ENCODE results near the gene GARNL3.

Gene GARNL3

GRCh38 chr9:127388856-127389238 is 124.3 kb downstream of the GARNL3 start:
- peak; percentile 27 for DNase-seq

- no peak for DNase-seq
These were observed 125.0 kb downstream of the GARNL3 start for GRCh38 chr9:127389381-127390247.

DNA sequence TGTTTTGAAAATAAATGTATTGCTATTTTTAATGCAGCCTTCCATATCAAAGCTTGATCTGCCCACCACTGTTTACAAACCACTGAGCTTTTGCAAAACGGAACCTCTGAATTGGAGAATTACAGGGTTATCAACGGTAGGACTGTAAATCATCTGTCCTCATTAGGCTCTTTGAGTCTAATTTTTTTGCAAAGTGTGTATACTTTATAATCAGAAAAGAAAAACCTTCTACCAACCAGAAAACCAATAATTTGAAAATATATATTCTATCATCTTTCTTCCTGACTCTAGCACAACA is 125.6 kb downstream of the GARNL3 start:
- no peak for DNase-seq

DNA sequence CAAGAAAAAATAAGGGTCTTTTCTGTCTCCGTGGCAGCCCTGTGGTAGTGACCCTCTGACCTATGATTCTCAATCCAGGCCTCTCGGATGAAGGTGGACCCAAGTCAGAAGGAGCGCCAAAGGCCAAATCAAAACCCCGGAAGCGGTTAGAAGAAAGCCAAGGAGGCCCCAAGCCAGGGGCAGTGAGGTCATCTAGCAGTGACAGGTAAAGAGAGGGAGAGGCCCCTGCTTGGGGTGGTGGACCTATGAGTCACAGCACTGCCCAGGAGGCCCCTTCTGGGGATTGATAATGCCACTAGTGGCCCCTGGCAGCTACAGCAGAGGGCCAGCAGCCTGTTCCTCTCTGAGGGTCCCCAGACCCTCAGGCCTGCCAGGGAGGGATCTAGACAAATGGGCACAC is 126.0 kb downstream of the GARNL3 start:
- DNase-seq, result no peak

DNA sequence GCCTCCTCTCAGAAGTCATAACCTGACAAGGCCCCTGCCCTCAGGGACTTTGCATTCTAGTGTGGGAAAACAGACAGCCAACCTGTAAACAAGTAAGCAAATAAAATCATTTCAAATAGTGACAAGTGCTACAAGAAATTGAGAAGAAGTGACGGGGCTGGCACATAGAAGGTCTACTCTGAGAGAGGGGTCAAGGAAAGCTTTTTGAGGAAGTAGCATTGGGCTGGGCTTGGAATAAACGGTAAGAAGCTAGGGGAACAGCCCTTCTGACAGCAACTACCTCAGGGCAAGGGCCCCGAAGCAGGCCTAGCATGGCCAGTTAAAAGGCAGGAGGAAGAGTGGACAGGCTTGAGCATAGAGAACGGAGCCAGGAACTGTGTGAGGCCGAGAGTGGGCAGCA is 127.6 kb downstream of the GARNL3 start:
- DNase-seq, result no peak

DNA sequence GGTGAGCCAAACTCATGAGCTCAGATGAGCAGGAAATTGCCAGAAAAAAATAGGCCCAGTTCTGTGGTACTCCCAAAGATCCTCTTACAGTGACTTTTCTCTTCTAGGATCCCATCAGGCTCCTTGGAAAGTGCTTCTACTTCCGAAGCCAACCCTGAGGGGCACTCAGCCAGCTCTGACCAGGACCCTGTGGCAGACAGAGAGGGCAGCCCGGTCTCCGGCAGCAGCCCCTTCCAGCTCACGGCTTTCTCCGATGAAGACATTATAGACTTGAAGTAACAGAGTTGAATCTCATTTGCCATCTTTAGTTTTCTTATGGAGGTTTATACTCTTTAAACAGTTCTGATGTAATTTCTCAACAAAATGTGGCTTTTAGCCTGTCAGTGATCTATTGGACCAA is 128.4 kb downstream of the GARNL3 start:
- DNase-seq, result no peak

- DNase-seq, result no peak
These were observed 129.1 kb downstream of the GARNL3 start for GRCh38 chr9:127393645-127394044.

GRCh38 chr9:127395497-127396252 is 131.1 kb downstream of the GARNL3 start:
- no peak for DNase-seq

GRCh38 chr9:127396253-127396807 is 131.8 kb downstream of the GARNL3 start:
- DNase-seq, result no peak

DNA sequence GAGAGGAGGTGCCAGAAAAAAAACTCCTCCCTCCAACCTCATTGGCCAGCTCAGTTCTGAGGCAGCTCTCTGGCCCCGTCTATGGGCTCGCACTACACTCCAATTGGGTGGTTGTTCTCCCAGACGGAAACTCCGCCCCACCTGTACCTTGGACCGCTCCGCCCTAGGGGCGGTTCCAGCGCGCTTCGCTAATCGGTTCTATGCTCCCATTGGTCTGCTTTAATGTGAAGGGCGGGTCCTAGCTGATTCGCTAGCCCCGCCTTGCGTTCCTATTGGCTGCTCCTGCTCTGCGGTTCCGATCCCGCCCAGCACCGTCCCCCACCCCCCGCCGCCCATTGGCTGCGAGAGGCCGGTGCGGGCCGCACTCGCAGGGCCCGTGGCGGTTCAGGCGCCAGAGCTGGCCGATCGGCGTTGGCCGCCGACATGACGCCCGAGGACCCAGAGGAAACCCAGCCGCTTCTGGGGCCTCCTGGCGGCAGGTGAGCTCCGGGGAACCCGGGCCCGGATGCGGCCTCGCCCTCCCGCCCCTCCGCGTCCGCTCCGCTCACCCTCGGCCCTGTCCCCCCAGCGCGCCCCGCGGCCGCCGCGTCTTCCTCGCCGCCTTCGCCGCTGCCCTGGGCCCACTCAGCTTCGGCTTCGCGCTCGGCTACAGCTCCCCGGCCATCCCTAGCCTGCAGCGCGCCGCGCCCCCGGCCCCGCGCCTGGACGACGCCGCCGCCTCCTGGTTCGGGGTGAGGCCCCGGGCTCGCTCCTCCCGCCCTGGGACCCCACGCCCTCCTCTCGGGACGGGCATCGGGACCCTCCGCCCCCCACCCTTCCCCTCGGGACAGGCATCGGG is 132.5 kb downstream of the GARNL3 start, which contains the start of gene SLC2A8:
TSS of gene SLC2A8 (plus strand) at position 362 of the 838 bp plus-strand sequence. CDS start at position 424, 62 bp downstream.
- DNase-seq, result peak; percentile 98

- peak; percentile 33 for DNase-seq
These were observed 133.2 kb downstream of the GARNL3 start for GRCh38 chr9:127397646-127398274.

- DNase-seq, result no peak
These were observed 133.7 kb downstream of the GARNL3 start for GRCh38 chr9:127398275-127398647.

- DNase-seq, result no peak
These were observed 134.3 kb downstream of the GARNL3 start for GRCh38 chr9:127398715-127399400.

- DNase-seq, result no peak
These were observed 135.2 kb downstream of the GARNL3 start for GRCh38 chr9:127399736-127400269.

- no peak for DNase-seq
These were observed 138.0 kb downstream of the GARNL3 start for GRCh38 chr9:127402401-127403090.

DNA sequence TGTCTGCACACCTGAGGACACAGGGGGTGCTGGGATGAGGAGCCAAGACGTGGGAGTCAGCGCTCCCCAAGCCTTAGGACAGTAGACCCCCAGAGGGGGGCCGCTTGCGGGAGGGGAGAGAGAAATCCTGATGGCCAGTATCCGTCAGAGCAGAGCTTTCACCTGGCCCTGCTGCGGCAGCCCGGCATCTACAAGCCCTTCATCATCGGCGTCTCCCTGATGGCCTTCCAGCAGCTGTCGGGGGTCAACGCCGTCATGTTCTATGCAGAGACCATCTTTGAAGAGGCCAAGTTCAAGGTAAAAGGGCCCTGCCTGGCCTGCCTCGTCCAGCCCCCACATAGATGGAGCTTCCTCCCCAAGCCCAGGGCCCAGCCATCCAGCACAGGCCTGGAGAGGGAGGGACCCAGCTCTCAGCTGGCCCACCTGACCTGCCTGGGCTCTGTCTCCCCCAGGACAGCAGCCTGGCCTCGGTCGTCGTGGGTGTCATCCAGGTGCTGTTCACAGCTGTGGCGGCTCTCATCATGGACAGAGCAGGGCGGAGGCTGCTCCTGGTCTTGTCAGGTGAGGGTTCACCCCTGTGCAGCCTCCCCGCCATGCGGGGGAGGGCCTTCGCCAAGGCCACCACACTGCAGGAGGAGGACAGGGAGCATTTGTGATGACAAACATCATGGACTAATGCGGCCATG is 139.1 kb downstream of the GARNL3 start:
- no peak for DNase-seq

GRCh38 chr9:127404631-127405030 is 140.1 kb downstream of the GARNL3 start:
- DNase-seq, result no peak

DNA sequence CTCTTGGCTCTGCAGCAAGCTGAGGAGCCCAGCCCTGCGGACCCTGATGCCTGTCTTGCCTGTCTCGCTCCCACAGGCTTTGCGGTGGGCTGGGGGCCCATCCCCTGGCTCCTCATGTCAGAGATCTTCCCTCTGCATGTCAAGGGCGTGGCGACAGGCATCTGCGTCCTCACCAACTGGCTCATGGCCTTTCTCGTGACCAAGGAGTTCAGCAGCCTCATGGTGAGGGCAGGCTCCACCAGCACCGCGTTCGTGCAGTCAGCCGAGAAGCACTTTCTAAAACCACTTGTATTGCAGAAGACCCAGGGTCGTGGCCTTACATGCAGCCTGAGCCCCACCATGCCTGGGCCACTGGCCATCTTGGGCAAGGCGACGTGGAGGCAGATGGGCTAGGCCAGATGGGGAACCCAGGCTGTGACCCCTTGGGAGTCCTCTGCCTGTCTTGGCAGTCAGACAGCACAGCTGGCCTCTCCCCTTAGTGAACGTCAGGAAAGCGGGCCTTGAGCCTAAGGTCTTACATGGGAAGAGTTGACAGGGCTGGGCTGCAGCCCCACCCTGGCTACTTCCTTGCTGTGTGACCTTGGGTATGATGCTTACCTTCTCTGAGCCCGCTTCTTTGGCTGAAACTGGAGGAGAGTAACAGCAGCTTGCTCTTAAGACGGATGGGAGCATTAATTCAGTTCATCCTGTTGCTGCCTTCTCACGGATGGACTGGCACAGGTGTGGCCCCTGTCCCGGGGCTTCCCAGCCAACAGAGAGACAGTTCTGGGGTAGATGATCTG is 141.0 kb downstream of the GARNL3 start:
- no peak for DNase-seq

DNA sequence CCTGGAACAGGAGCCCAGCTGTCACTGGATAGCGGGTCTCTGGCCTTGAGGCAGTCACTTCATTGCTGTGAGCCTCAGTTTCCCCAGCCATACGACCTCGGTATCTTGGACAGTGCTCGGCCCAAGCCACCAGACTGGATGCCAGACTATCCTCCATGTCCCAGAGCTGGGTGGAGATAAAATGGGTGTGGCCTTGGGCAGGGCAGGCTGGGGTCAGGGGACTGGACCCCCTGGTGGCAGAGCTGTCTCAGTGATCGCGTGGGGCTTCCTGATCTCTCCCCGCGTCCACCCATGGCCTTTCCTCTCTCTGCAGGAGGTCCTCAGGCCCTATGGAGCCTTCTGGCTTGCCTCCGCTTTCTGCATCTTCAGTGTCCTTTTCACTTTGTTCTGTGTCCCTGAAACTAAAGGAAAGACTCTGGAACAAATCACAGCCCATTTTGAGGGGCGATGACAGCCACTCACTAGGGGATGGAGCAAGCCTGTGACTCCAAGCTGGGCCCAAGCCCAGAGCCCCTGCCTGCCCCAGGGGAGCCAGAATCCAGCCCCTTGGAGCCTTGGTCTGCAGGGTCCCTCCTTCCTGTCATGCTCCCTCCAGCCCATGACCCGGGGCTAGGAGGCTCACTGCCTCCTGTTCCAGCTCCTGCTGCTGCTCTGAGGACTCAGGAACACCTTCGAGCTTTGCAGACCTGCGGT is 142.4 kb downstream of the GARNL3 start:
- no peak for DNase-seq

All from activated CD4-positive, alpha-beta T cell treated with anti-CD3 and anti-CD28 coated beads, Interleukin-2, amount 50 U/mL, for 16 hours (primary cell).